NCI-H1436 treated with DMSO at 0.1 percent for 48 hours (cell line): Measurements from ENCODE around the gene CCDC85B.
A peak's percentile ranks its signal among the peaks of the same experiment; 100 is the strongest.

Experiments
- DNase-seq: peaks from one replicate; lab custom pipeline; 2025; lab: John Stamatoyannopoulos, UW

Gene CCDC85B

GRCh38 chr11:65857853-65858680, 32.4 kb upstream of the CCDC85B start, which contains the start of gene CFL1:
Gene CFL1 (minus strand): TSS chr11:65858180. CDS start chr11:65858099, 81 bp downstream.
- DNase-seq = peak; percentile 85

GRCh38 chr11:65858681-65859087, 31.8 kb upstream of the CCDC85B start:
- no peak for DNase-seq

GRCh38 chr11:65859095-65859811, 31.2 kb upstream of the CCDC85B start:
- DNase-seq = peak; percentile 96

GRCh38 chr11:65859812-65860277, 30.6 kb upstream of the CCDC85B start:
- no peak for DNase-seq

- peak; percentile 76 for DNase-seq
Observed at GRCh38 chr11:65860278-65861164, 30.0 kb upstream of the CCDC85B start, which contains the start of gene MUS81. Gene MUS81 (plus strand): TSS chr11:65860433. CDS start chr11:65860754, 321 bp downstream.

GRCh38 chr11:65861165-65861505, 29.3 kb upstream of the CCDC85B start:
- DNase-seq = no peak

- no peak for DNase-seq
Observed at GRCh38 chr11:65861533-65862183, 28.8 kb upstream of the CCDC85B start.

- no peak for DNase-seq
Observed at GRCh38 chr11:65862191-65862735, 28.2 kb upstream of the CCDC85B start.

GRCh38 chr11:65862941-65863888, 27.3 kb upstream of the CCDC85B start:
- no peak for DNase-seq

- DNase-seq = no peak
Observed at GRCh38 chr11:65863889-65864705, 26.4 kb upstream of the CCDC85B start.

- no peak for DNase-seq
Observed at GRCh38 chr11:65864706-65865471, 25.6 kb upstream of the CCDC85B start.

- no peak for DNase-seq
Observed at GRCh38 chr11:65865550-65866172, 24.8 kb upstream of the CCDC85B start.

- no peak for DNase-seq
Observed at GRCh38 chr11:65866509-65867283, 23.8 kb upstream of the CCDC85B start.

- DNase-seq = no peak
Observed at GRCh38 chr11:65867284-65868071, 23.0 kb upstream of the CCDC85B start.

- no peak for DNase-seq
Observed at GRCh38 chr11:65868076-65868667, 22.3 kb upstream of the CCDC85B start.

GRCh38 chr11:65868907-65869306, 21.6 kb upstream of the CCDC85B start:
- no peak for DNase-seq
